Gastrocnemius medialis (tissue), 4 donors: ENCODE measurements around the gene SLC15A3. TPM values are rescaled to one million over a fixed set of nuclear protein-coding genes. Genes with fewer than 3 reads are reported as not detected.

Experiments used
- ATAC-seq, 2 donors: fragments of 150-250 bp; one replicate each; pipeline ENCODE4 v1.9.1; 2016
- DNase-seq, 2 donors: peaks; one replicate each; pipeline ENCODE4 v3.0.0-alpha.2; 2019
- H3K27ac ChIP-seq, 4 donors: fragments of 200-600 bp; sonication (generic); 1 replicate in 1 of 4; 2 replicates in 3 of 4; pipeline ENCODE4 v1.5.1; 2016 to 2018; ENCODE audit warnings: mild to moderate bottlenecking in 2 of 4, moderate library complexity in 1 of 4
- H3K27me3 ChIP-seq, 3 donors: fragments of 200-600 bp; sonication (generic) in 2 of 3; 1 replicate in 1 of 3; 2 replicates in 2 of 3; pipeline versions ENCODE4 v1.5.1 to v1.6.0; 2016 to 2019; ENCODE audit warnings: mild to moderate bottlenecking in 1 of 3, moderate library complexity in 1 of 3
- H3K36me3 ChIP-seq, 2 donors: fragments of 200-600 bp; sonication (generic) in 1 of 2; one replicate each; pipeline ENCODE4 v1.5.1; 2017 to 2018
- H3K4me1 ChIP-seq, 2 donors: fragments of 200-600 bp; sonication (generic) in 1 of 2; one replicate each; pipeline ENCODE4 v1.5.1; 2016 to 2017; ENCODE audit warnings: mild to moderate bottlenecking in 2 of 2
- H3K4me3 ChIP-seq, 4 donors: fragments of 200-600 bp; sonication (generic) in 3 of 4; 1 replicate in 1 of 4; 2 replicates in 3 of 4; pipeline ENCODE4 v1.5.1; 2016 to 2019; ENCODE audit warnings: mild to moderate bottlenecking in 2 of 4
- H3K9me3 ChIP-seq, 3 donors: fragments of 200-600 bp; sonication (generic) in 2 of 3; 1 replicate in 1 of 3; 2 replicates in 2 of 3; pipeline ENCODE4 v1.5.1; 2016 to 2019
- POLR2A ChIP-seq, 2 donors: fragments of 450-650 bp; IDR thresholded peaks; one replicate each; pipeline ENCODE4 v1.6.1; 2017; ENCODE audit warnings: antibody characterized with exemption in 2 of 2, mild to moderate bottlenecking in 2 of 2, moderate library complexity in 2 of 2
- in situ Hi-C, 4 donors: fragments of 200-750 bp; cut with MboI; loops; one replicate each; pipeline versions ENCODE4 v1.15.0 to v1.8.0; 2017; ENCODE audit warnings: low sequenced_read_pairs in 4 of 4
- intact Hi-C: fragments of 100-400 bp; cut with DNase I; formaldehyde crosslinking; loops from one replicate; pipeline ENCODE4 v1.15.1; 2023; ENCODE audit warnings: low total_unique reads
- total RNA-seq, 4 donors: library from RNA; depleted of rRNA; stranded (reverse); fragments of >200 nt; gene quantifications; one replicate each; pipeline versions ENCODE4 v1.1.0 to v1.2.3, GENCODE V29; 2016
- TF ChIP-seq, protein P1 (sequence below), 5 experiments: fragments of 450-650 bp in 3 of 5; fragments of 200-600 bp in 2 of 5; sonication (generic) in 2 of 5; IDR thresholded peaks in 4 of 5; conservative IDR thresholded peaks in 1 of 5; 1 replicate in 4 of 5; 2 replicates in 1 of 5; pipeline ENCODE4 v1.5.1; 2016 to 2019; ENCODE audit warnings: antibody characterized with exemption in 5 of 5, mild to moderate bottlenecking in 3 of 5, moderate library complexity in 3 of 5

SLC15A3 gene
- total RNA-seq, 4 donors from 2014 or later = 2.8 to 6.9 (median 6.0) TPM

GRCh38 chr11:60919956-60920355 lies 32.0 kb downstream of the SLC15A3 start:
- Histone ChIP-seq H3K36me3 (peaks cover 0 to 36% of the 10 kb centered on the region in 2 donors), H3K9me3 (no peaks in the 10 kb centered on the region), H3K27me3 (peaks cover 0 to 5% (median 5%) of the 10 kb centered on the region in 3 donors), H3K4me3 (no peak overlapping the region), H3K27ac (peak overlapping the region in 2 of 4 donors; percentile 2 to 34), H3K4me1 (peaks cover 52 to 63% of the 10 kb centered on the region in 2 donors)
- ATAC-seq (no peak), DNase-seq (no peak)
- TF ChIP-seq POLR2A (IDR thresholded peaks at IDR 0.05) = no peak
- TF ChIP-seq, protein P1, sequence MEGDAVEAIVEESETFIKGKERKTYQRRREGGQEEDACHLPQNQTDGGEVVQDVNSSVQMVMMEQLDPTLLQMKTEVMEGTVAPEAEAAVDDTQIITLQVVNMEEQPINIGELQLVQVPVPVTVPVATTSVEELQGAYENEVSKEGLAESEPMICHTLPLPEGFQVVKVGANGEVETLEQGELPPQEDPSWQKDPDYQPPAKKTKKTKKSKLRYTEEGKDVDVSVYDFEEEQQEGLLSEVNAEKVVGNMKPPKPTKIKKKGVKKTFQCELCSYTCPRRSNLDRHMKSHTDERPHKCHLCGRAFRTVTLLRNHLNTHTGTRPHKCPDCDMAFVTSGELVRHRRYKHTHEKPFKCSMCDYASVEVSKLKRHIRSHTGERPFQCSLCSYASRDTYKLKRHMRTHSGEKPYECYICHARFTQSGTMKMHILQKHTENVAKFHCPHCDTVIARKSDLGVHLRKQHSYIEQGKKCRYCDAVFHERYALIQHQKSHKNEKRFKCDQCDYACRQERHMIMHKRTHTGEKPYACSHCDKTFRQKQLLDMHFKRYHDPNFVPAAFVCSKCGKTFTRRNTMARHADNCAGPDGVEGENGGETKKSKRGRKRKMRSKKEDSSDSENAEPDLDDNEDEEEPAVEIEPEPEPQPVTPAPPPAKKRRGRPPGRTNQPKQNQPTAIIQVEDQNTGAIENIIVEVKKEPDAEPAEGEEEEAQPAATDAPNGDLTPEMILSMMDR (IDR thresholded peaks at IDR 0.05 in 4 of 5, conservative IDR thresholded peaks at IDR 0.05 in 1 of 5) = no peak
- intact Hi-C loops = no loop called here
- in situ Hi-C loops = loop anchor here in 1 of 4 donors (25.0 kb wide), 1 partner anchor 242 kb away; the partner anchor contains the start of gene VPS37C

DNA sequence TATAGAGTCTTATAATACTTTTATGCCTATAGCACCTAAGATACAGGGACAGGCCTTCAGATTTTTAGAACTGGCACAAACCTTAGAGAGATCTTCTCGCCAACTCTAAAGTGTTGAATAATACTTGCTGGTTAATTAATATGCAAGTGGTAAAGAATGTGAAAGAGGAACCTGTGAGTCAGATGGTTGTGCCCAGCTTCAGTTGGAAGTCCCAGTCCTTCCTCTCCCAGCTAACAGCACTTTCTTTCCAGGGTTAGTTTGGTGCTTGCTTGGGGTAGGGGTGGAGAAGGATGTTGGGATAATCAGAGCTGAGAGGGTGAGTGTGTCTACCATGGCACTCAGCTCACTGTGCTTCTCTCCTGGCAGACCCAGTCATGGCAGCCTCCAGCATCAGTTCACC lies 32.7 kb downstream of the SLC15A3 start:
- intact Hi-C loops = no loop called here
- in situ Hi-C loops = loop anchor here in 1 of 4 donors (25.0 kb wide), 1 partner anchor 243 kb away; the partner anchor contains the start of gene VPS37C

GRCh38 chr11:60918939-60919265 lies 33.1 kb downstream of the SLC15A3 start:
- Histone ChIP-seq H3K27me3 (no peaks in the 10 kb centered on the region), H3K4me3 (no peak overlapping the region), H3K4me1 (peaks cover 49 to 58% of the 10 kb centered on the region in 2 donors), H3K36me3 (peaks cover 0 to 36% of the 10 kb centered on the region in 2 donors), H3K27ac (peak overlapping the region in 2 of 4 donors; percentile 34 to 93), H3K9me3 (no peaks in the 10 kb centered on the region)
- TF ChIP-seq, protein P1 (IDR thresholded peaks at IDR 0.05 in 4 of 5, conservative IDR thresholded peaks at IDR 0.05 in 1 of 5) = no peak
- TF ChIP-seq POLR2A (IDR thresholded peaks at IDR 0.05) = no peak
- ATAC-seq (no peak), DNase-seq (no peak)
- intact Hi-C loops = no loop called here
- in situ Hi-C loops = loop anchor here in 1 of 4 donors (25.0 kb wide), 1 partner anchor 243 kb away; the partner anchor contains the start of gene VPS37C

More for the DNA sequence above, 32.7 kb downstream of the SLC15A3 start:
- Histone ChIP-seq H3K4me1 (peaks cover 53 to 61% of the 10 kb centered on the region in 2 donors), H3K36me3 (peaks cover 0 to 36% of the 10 kb centered on the region in 2 donors), H3K9me3 (no peaks in the 10 kb centered on the region), H3K27ac (peak overlapping the region in 2 of 4 donors; percentile 34 to 47), H3K27me3 (no peaks in the 10 kb centered on the region), H3K4me3 (no peak overlapping the region)
- no peak for TF ChIP-seq POLR2A (IDR thresholded peaks at IDR 0.05)
- TF ChIP-seq, protein P1 (IDR thresholded peaks at IDR 0.05 in 4 of 5, conservative IDR thresholded peaks at IDR 0.05 in 1 of 5) = no peak
- ATAC-seq (no peak), DNase-seq (peak in 1 of 2 donors; percentile 5)

DNA sequence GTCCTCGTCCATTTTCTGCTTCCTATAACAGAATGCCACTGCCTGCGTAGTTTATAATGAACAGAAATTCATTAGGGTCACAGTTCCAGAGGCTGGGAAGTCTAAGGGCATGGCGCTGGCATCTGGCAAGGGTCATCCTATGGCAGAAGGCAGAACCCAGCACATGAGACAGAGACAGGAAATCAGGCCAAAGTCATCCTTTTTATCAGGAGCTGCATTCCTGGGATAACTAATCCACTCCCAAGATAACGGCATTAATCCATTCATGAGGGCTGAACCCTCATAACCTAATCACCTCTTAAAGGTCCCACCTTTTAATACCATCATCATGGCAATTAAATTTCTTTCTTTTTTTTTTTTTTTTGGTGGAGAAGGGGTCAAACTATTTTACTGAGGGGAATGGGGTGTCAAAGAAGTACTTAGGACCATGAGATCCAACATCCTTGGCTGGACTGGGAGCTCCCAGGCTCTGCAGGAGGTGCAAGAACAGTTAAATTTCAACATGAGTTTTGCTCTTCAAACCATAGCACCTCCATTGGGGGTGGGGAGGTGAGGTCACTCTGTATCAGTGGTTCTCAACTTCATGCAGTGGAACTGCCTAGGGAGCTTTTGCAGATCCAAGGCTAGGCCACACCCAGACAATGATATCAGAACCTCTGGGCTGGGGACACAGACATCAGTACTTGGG lies 33.6 kb downstream of the SLC15A3 start:
- in situ Hi-C loops = loop anchor here in 1 of 4 donors (25.0 kb wide), 1 partner anchor 244 kb away; the partner anchor contains the start of gene VPS37C
- Histone ChIP-seq H3K27me3 (no peaks in the 10 kb centered on the region), H3K27ac (peak overlapping the region; percentile 64 to 96 (median 93)), H3K4me1 (peaks cover 48 to 57% of the 10 kb centered on the region in 2 donors), H3K36me3 (peaks cover 0 to 36% of the 10 kb centered on the region in 2 donors), H3K4me3 (no peak overlapping the region), H3K9me3 (no peaks in the 10 kb centered on the region)
- DNase-seq (peak in 1 of 2 donors; percentile 18), ATAC-seq (no peak)
- intact Hi-C loops = no loop called here
- TF ChIP-seq POLR2A (IDR thresholded peaks at IDR 0.05) = no peak
- TF ChIP-seq, protein P1 (IDR thresholded peaks at IDR 0.05 in 4 of 5, conservative IDR thresholded peaks at IDR 0.05 in 1 of 5) = no peak
